HepG2 (cell line): Measurements from ENCODE around the gene RNU11. TPM values are rescaled to one million over a fixed set of nuclear protein-coding genes. Genes with fewer than 3 reads are reported as not detected.
A peak's percentile ranks its signal among the peaks of the same experiment; 100 is the strongest.

Experiments used
- ETV6 ChIP-seq: sonication (generic); formaldehyde crosslinking; conservative IDR thresholded peaks from 2 replicates; pipeline ENCODE4 v1.4.0; 2020; ENCODE audit warnings: missing genetic modification reagents
- GPN1 ChIP-seq: sonication (generic); formaldehyde crosslinking; IDR thresholded peaks from 2 replicates; pipeline ENCODE4 v1.5.1; 2020; ENCODE audit warnings: missing genetic modification reagents, borderline replicate concordance
- MAFK ChIP-seq, 2 experiments: IDR thresholded peaks in 1 of 2; conservative IDR thresholded peaks in 1 of 2; 2 replicates each; pipeline ENCODE4 v1.6.1; 2011; ENCODE audit warnings: improper control_type of control experiment in 2 of 2, low read length in 2 of 2
- MYPOP ChIP-seq: sonication (generic); formaldehyde crosslinking; IDR thresholded peaks from 2 replicates; pipeline ENCODE4 v1.8.1; 2023; ENCODE audit warnings: mild to moderate bottlenecking, moderate library complexity, missing genetic modification reagents
- ONECUT2 ChIP-seq: sonication (generic); formaldehyde crosslinking; IDR thresholded peaks from 2 replicates; pipeline ENCODE4 v1.4.0; 2020; ENCODE audit warnings: missing genetic modification reagents
- RELA ChIP-seq: sonication (generic); formaldehyde crosslinking; IDR thresholded peaks from 2 replicates; pipeline ENCODE4 v1.4.0; 2020; ENCODE audit warnings: missing genetic modification reagents
- SATB2 ChIP-seq: sonication (generic); formaldehyde crosslinking; IDR thresholded peaks from 2 replicates; pipeline ENCODE4 v1.5.0; 2020; ENCODE audit warnings: missing genetic modification reagents
- ZNF160 ChIP-seq: sonication (generic); formaldehyde crosslinking; IDR thresholded peaks from 2 replicates; pipeline ENCODE4 v1.8.0; 2022; ENCODE audit warnings: mild to moderate bottlenecking, inconsistent platforms, missing genetic modification reagents
- ZNF3 ChIP-seq: IDR thresholded peaks from 2 replicates; pipeline ENCODE4 v1.7.0; 2017; ENCODE audit warnings: inconsistent platforms
- polyA plus RNA-seq, 8 experiments: library from polyadenylated mRNA; depleted of rRNA in 3 of 8; stranded (reverse) in 7 of 8; unstranded in 1 of 8; fragments of >200 nt; fragmentation: Illumina TruSeq in 4 of 8; extraction: Trizol in 4 of 8; gene quantifications; 2 replicates each; pipeline versions ENCODE4 v1.2.1 to v1.2.3, GENCODE V29; 2011 to 2016; ENCODE audit warnings: low read depth in 4 of 8, missing spikeins in 1 of 8, mixed read lengths in 1 of 8; ENCODE audit not compliant: insufficient read depth in 1 of 8
- total RNA-seq, 5 experiments: library from RNA; depleted of rRNA; stranded (reverse); fragments of >200 nt; fragmentation: Illumina TruSeq; extraction: Trizol; gene quantifications; 2 replicates each; pipeline ENCODE4 v1.2.3, GENCODE V29; 2016; ENCODE audit warnings: low read depth in 1 of 5
- TF ChIP-seq, protein P1 (sequence below): sonication (generic); formaldehyde crosslinking; IDR thresholded peaks from 2 replicates; pipeline ENCODE4 v1.9.0; 2021; ENCODE audit warnings: mild to moderate bottlenecking, missing genetic modification reagents
- TF ChIP-seq, protein P2 (sequence below): sonication (generic); formaldehyde crosslinking; IDR thresholded peaks from 2 replicates; pipeline ENCODE4; 2020; ENCODE audit warnings: missing genetic modification reagents, mild to moderate bottlenecking, borderline replicate concordance
- TF ChIP-seq, protein P3 (sequence below): sonication (generic); formaldehyde crosslinking; IDR thresholded peaks from 2 replicates; pipeline ENCODE4 v1.4.0; 2020; ENCODE audit warnings: mild to moderate bottlenecking, missing genetic modification reagents
- TF ChIP-seq, protein P4 (sequence below): sonication (generic); formaldehyde crosslinking; IDR thresholded peaks from 2 replicates; pipeline ENCODE4 v1.5.1; 2020; ENCODE audit warnings: mild to moderate bottlenecking, missing genetic modification reagents, borderline replicate concordance

The RNU11 gene
- total and polyA plus RNA-seq, 2 of the 13 experiments (the other 11 are each of a cell fraction or from before 2014, with no cell fraction given): not detected

GRCh38 chr1:28646040-28646439 lies 2.4 kb upstream of the RNU11 start (continued):
- TF ChIP-seq ZNF160 (CRISPR knock-in tag) (no peak), RELA (CRISPR knock-in tag) (no peak), ETV6 (CRISPR knock-in tag) (no peak), ONECUT2 (no peak), GPN1 (no peak), MAFK (conservative IDR thresholded peaks at IDR 0.05 in 1 of 2, IDR thresholded peaks at IDR 0.05 in 1 of 2; ENCODE audit: low read length in 2 of 2) (no peak), MYPOP (CRISPR knock-in tag) (no peak), ZNF3 (CRISPR knock-in tag) (peak; percentile 86), SATB2 (CRISPR knock-in tag) (no peak)
- TF ChIP-seq, protein P1, sequence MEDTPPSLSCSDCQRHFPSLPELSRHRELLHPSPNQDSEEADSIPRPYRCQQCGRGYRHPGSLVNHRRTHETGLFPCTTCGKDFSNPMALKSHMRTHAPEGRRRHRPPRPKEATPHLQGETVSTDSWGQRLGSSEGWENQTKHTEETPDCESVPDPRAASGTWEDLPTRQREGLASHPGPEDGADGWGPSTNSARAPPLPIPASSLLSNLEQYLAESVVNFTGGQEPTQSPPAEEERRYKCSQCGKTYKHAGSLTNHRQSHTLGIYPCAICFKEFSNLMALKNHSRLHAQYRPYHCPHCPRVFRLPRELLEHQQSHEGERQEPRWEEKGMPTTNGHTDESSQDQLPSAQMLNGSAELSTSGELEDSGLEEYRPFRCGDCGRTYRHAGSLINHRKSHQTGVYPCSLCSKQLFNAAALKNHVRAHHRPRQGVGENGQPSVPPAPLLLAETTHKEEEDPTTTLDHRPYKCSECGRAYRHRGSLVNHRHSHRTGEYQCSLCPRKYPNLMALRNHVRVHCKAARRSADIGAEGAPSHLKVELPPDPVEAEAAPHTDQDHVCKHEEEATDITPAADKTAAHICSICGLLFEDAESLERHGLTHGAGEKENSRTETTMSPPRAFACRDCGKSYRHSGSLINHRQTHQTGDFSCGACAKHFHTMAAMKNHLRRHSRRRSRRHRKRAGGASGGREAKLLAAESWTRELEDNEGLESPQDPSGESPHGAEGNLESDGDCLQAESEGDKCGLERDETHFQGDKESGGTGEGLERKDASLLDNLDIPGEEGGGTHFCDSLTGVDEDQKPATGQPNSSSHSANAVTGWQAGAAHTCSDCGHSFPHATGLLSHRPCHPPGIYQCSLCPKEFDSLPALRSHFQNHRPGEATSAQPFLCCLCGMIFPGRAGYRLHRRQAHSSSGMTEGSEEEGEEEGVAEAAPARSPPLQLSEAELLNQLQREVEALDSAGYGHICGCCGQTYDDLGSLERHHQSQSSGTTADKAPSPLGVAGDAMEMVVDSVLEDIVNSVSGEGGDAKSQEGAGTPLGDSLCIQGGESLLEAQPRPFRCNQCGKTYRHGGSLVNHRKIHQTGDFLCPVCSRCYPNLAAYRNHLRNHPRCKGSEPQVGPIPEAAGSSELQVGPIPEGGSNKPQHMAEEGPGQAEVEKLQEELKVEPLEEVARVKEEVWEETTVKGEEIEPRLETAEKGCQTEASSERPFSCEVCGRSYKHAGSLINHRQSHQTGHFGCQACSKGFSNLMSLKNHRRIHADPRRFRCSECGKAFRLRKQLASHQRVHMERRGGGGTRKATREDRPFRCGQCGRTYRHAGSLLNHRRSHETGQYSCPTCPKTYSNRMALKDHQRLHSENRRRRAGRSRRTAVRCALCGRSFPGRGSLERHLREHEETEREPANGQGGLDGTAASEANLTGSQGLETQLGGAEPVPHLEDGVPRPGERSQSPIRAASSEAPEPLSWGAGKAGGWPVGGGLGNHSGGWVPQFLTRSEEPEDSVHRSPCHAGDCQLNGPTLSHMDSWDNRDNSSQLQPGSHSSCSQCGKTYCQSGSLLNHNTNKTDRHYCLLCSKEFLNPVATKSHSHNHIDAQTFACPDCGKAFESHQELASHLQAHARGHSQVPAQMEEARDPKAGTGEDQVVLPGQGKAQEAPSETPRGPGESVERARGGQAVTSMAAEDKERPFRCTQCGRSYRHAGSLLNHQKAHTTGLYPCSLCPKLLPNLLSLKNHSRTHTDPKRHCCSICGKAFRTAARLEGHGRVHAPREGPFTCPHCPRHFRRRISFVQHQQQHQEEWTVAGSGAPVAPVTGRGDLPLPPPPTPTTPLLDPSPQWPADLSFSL: peak; percentile 23; the same call in 1 of the 2 replicates
- TF ChIP-seq, protein P2, sequence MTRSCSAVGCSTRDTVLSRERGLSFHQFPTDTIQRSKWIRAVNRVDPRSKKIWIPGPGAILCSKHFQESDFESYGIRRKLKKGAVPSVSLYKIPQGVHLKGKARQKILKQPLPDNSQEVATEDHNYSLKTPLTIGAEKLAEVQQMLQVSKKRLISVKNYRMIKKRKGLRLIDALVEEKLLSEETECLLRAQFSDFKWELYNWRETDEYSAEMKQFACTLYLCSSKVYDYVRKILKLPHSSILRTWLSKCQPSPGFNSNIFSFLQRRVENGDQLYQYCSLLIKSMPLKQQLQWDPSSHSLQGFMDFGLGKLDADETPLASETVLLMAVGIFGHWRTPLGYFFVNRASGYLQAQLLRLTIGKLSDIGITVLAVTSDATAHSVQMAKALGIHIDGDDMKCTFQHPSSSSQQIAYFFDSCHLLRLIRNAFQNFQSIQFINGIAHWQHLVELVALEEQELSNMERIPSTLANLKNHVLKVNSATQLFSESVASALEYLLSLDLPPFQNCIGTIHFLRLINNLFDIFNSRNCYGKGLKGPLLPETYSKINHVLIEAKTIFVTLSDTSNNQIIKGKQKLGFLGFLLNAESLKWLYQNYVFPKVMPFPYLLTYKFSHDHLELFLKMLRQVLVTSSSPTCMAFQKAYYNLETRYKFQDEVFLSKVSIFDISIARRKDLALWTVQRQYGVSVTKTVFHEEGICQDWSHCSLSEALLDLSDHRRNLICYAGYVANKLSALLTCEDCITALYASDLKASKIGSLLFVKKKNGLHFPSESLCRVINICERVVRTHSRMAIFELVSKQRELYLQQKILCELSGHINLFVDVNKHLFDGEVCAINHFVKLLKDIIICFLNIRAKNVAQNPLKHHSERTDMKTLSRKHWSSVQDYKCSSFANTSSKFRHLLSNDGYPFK (CRISPR knock-in tag): no peak
- TF ChIP-seq, protein P3, sequence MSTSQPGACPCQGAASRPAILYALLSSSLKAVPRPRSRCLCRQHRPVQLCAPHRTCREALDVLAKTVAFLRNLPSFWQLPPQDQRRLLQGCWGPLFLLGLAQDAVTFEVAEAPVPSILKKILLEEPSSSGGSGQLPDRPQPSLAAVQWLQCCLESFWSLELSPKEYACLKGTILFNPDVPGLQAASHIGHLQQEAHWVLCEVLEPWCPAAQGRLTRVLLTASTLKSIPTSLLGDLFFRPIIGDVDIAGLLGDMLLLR (CRISPR knock-in tag): no peak
- TF ChIP-seq, protein P4, sequence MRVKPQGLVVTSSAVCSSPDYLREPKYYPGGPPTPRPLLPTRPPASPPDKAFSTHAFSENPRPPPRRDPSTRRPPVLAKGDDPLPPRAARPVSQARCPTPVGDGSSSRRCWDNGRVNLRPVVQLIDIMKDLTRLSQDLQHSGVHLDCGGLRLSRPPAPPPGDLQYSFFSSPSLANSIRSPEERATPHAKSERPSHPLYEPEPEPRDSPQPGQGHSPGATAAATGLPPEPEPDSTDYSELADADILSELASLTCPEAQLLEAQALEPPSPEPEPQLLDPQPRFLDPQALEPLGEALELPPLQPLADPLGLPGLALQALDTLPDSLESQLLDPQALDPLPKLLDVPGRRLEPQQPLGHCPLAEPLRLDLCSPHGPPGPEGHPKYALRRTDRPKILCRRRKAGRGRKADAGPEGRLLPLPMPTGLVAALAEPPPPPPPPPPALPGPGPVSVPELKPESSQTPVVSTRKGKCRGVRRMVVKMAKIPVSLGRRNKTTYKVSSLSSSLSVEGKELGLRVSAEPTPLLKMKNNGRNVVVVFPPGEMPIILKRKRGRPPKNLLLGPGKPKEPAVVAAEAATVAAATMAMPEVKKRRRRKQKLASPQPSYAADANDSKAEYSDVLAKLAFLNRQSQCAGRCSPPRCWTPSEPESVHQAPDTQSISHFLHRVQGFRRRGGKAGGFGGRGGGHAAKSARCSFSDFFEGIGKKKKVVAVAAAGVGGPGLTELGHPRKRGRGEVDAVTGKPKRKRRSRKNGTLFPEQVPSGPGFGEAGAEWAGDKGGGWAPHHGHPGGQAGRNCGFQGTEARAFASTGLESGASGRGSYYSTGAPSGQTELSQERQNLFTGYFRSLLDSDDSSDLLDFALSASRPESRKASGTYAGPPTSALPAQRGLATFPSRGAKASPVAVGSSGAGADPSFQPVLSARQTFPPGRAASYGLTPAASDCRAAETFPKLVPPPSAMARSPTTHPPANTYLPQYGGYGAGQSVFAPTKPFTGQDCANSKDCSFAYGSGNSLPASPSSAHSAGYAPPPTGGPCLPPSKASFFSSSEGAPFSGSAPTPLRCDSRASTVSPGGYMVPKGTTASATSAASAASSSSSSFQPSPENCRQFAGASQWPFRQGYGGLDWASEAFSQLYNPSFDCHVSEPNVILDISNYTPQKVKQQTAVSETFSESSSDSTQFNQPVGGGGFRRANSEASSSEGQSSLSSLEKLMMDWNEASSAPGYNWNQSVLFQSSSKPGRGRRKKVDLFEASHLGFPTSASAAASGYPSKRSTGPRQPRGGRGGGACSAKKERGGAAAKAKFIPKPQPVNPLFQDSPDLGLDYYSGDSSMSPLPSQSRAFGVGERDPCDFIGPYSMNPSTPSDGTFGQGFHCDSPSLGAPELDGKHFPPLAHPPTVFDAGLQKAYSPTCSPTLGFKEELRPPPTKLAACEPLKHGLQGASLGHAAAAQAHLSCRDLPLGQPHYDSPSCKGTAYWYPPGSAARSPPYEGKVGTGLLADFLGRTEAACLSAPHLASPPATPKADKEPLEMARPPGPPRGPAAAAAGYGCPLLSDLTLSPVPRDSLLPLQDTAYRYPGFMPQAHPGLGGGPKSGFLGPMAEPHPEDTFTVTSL: no peak
